Endothelial cell of umbilical vein (primary cell): ENCODE measurements around the gene SWSAP1.

ENCODE experiments used
- EZH2 ChIP-seq: IDR thresholded peaks from 2 replicates; pipeline ENCODE4 v1.6.1; 2012; ENCODE audit warnings: borderline replicate concordance, low read depth, mild to moderate bottlenecking, moderate library complexity, low read length, inconsistent platforms; ENCODE audit not compliant: severe bottlenecking
- FOS ChIP-seq: IDR thresholded peaks from 2 replicates; pipeline ENCODE4 v1.6.1; 2011; ENCODE audit warnings: mild to moderate bottlenecking, low read length, moderate library complexity, borderline replicate concordance; ENCODE audit not compliant: insufficient read depth
- GATA2 ChIP-seq: IDR thresholded peaks from 2 replicates; pipeline ENCODE4 v1.7.0; 2011; ENCODE audit warnings: low read depth, mild to moderate bottlenecking, moderate library complexity, mixed read lengths, low read length; ENCODE audit not compliant: insufficient read length, insufficient read depth
- JUN ChIP-seq: IDR thresholded peaks from 2 replicates; pipeline ENCODE4 v1.6.1; 2011; ENCODE audit warnings: borderline replicate concordance, low read depth; ENCODE audit not compliant: insufficient read length, insufficient read depth
- MAX ChIP-seq: IDR thresholded peaks from 2 replicates; pipeline ENCODE4 v1.6.1; 2011; ENCODE audit not compliant: insufficient read depth, insufficient read length
- MYC ChIP-seq: IDR thresholded peaks from one replicate; pipeline ENCODE4 v1.6.1; 2011; ENCODE audit warnings: mild to moderate bottlenecking, low read depth, low read length
- POLR2A ChIP-seq: IDR thresholded peaks from 2 replicates; pipeline ENCODE4 v1.6.1; 2012; ENCODE audit warnings: low read depth, mild to moderate bottlenecking, control low read depth, low read length
- POLR2AphosphoS5 ChIP-seq: IDR thresholded peaks from 2 replicates; pipeline ENCODE4 v1.6.1; 2012; ENCODE audit warnings: low read depth, mild to moderate bottlenecking, control low read depth, low read length, moderate library complexity; ENCODE audit not compliant: insufficient read depth
- TF ChIP-seq, protein P1 (sequence below), 2 donors: IDR thresholded peaks; 1 replicate in 1 of 2; 2 replicates in 1 of 2; pipeline ENCODE4 v1.5.1; 2011; ENCODE audit warnings: low read length in 2 of 2, mild to moderate bottlenecking in 2 of 2, moderate library complexity in 2 of 2, control low read depth in 1 of 2, inconsistent platforms in 1 of 2, low read depth in 1 of 2; ENCODE audit not compliant: insufficient read depth in 1 of 2; ENCODE audit errors: extremely low read depth in 1 of 2

DNA sequence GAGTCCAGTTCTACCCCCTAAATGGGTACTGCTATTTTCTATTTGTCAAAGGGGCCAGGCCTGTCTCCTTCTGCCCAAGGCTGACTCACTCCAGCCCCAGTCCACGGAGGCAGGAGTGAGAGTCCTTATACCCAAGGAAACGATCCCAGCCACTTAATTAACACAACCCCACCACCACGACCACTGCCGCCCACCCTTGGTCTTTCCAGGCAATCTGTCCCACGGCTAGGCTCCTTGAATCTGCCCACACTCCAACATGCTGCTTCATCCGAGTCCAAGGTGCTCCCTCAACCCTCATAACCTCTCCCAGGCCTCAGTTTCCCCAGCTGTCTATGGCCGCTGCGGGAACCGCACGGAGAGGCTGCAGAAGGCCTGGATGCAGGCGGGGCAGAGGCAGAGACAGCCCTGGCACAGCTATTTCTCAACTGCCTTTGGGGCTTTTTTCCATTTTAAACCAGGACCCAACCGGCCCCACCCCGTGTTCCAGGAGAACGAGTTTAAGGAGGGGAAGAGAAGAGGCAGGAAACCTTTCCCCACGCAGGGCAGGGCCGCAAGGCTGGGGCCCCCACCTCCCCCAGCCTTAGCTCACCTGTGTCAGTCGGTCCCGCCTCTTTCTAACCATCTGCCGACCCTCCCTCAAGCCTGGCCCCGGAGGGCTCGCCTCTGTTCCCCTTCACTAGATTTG lies 35.8 kb upstream of the SWSAP1 start:
- TF ChIP-seq, protein P1, sequence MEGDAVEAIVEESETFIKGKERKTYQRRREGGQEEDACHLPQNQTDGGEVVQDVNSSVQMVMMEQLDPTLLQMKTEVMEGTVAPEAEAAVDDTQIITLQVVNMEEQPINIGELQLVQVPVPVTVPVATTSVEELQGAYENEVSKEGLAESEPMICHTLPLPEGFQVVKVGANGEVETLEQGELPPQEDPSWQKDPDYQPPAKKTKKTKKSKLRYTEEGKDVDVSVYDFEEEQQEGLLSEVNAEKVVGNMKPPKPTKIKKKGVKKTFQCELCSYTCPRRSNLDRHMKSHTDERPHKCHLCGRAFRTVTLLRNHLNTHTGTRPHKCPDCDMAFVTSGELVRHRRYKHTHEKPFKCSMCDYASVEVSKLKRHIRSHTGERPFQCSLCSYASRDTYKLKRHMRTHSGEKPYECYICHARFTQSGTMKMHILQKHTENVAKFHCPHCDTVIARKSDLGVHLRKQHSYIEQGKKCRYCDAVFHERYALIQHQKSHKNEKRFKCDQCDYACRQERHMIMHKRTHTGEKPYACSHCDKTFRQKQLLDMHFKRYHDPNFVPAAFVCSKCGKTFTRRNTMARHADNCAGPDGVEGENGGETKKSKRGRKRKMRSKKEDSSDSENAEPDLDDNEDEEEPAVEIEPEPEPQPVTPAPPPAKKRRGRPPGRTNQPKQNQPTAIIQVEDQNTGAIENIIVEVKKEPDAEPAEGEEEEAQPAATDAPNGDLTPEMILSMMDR (IDR thresholded peaks at IDR 0.05; ENCODE audit: extremely low read depth in 1 of 2, insufficient read depth in 1 of 2, low read depth in 1 of 2, low read length in 2 of 2), result no peak
- TF ChIP-seq EZH2 (no peak), POLR2A (no peak), POLR2AphosphoS5 (no peak), MAX (no peak), JUN (no peak), GATA2 (no peak), FOS (no peak), MYC (no peak)
